ENCODE measurements around the gene CAPZA3.
"Not testable (repeated sequence)": the region's sequence is repeated elsewhere in the genome, so short reads cannot be mapped to it uniquely, and the experiment has no call there.

CAPZA3 gene

GRCh38 chr12:18754124-18754707, 16.3 kb downstream of the CAPZA3 start:
- DNase-seq = peak; percentile 33

- peak; percentile 74 for DNase-seq
These were observed 17.4 kb downstream of the CAPZA3 start for GRCh38 chr12:18755341-18755740.

GRCh38 chr12:18766479-18766878, 28.6 kb downstream of the CAPZA3 start:
- DNase-seq = not testable (repeated sequence)

- no peak for DNase-seq
These were observed 44.9 kb downstream of the CAPZA3 start for GRCh38 chr12:18782827-18783226.

- not testable (repeated sequence) for DNase-seq
These were observed 47.5 kb downstream of the CAPZA3 start for GRCh38 chr12:18785465-18785864.

All from hematopoietic multipotent progenitor cell treated with erythropoietin and hydrocortisone succinate and interleukin-3 and kit ligand, for 8 days (in vitro differentiated cells).